ACHN (cell line): ENCODE measurements around the gene NBAS.
"Not testable (repeated sequence)": the region's sequence is repeated elsewhere in the genome, so short reads cannot be mapped to it uniquely, and the experiment has no call there.

ENCODE experiments used
- DNase-seq: peaks from one replicate; pipeline ENCODE4 v3.0.0-alpha.2; 2015
- in situ Hi-C: cut with HindIII; loops from 2 replicates; pipeline ENCODE4 v1.10.0; 2017; ENCODE audit warnings: low sequenced_read_pairs, low pct_ligation_motif_present, low pct_unique_long_range_greater_than_20kb

Gene NBAS

DNA sequence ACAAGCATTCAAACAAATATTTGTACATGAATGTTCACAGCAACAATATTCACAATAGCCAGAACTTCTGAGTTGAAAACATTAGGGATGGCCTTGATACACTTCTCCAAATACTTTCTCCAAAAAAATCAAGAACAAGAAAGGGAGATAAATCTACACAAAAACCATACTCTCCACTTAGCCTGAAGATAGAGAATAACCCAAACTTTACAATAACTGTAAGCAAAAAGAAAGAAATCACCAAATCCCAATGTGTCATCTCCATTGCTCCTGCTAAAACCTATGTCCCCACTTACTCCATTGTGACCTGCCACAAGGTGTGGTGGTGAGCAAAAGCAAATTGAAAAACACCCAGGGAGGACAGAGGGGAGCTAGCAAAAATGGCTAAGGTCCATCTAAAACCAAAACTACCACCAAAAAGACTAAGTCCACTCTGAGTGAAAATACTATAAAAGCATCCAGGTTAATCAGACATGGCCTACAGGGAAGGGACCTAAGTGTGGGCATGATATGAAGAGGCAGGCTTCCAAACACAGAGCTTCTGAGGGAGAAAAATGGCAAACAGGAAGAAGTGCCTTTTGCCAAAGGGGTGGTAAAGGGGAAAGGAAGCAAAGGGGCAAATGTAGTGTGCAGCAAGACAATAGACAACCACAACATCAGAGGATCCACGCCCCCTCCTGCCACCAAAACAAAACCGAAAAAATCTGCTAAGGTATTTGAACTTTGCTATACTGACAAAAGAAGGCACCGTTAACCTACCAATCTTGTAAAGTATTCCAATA lies 56.1 kb downstream of the NBAS start:
- in situ Hi-C loops, result no loop called here
- DNase-seq, result no peak

DNA sequence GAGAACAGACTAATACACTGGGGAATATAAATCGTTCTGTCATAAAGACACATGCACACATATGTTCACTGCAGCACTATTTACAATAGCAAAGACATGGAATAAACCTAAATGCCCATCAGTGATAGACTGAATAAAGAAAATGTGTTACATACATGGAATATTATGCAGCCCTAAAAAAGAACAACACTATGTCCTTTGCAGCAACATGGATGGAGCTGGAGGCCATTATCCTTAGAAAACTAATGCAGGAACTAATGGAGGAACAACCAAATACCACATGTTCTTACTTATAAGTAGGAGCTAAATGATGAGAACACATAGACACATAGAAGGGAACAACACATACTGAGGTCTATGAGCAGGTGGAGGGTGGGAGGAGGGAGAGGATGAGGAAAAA lies 61.9 kb downstream of the NBAS start:
- DNase-seq, in situ Hi-C loops: not testable (repeated sequence)

DNA sequence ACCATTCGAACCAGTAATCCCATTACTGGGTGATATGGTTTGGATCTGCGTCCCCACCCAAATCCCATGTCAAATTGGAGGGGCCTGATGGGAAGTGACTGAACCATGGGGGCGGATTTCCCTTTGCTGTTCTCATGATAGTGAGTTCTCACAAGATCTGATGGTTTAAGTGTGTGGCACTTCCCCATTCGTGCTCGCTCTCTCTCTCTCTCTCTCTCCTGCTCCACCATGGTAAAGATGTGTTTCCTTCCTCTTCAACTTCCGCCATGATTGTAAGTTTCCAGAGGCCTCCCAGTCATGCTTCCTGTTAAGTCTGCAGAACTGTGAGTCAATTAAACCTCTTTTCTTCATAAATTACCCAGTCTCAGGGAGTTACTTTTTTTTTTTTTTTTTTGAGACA lies 62.6 kb downstream of the NBAS start:
- in situ Hi-C loops, result no loop called here
- no peak for DNase-seq

DNA sequence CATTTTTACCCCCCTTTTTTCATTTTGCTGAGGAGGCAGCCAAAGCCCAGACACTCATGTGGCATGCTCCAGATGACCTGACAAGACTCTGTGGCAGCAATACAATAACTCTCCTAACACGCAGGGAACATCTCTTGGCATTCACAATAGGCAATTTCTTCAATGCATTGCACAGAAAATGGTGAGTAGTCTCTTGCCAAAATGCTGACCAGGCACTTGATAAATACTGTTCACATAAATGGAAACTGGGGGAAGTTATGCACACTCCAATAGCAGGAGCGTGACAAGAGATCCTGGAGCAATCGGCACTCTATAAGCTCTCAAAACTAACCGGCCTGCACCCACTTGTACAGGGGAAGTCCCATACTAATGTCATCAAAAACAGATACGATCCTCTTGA lies 66.3 kb downstream of the NBAS start:
- in situ Hi-C loops, result no loop called here
- DNase-seq, result no peak

DNA sequence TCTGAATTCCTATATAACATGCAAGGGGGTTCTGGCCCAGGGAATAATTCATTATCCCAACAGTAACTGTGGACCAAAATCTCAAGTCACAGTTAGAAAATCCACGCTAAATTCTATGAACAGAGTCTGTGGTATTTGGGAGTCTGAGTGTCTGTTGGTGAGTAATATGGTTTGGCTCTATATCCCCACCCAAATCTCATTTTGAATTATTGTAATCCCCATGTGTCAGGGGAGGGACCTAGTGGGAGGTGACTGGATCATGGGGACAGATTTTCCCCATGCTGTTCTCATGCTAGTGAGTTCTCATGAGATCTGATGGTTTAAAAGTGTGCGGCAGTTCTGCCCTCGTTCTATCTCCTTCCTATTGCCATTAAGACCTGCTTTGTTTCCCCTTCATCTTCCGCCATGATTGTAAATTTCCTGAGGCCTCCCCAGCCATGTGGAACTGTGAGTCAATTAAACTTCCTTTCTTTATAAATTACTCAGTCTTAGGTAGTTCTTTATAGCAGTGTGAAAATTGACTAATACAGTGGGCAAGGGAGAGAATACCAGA lies 68.3 kb downstream of the NBAS start:
- DNase-seq, result no peak
- in situ Hi-C loops, result no loop called here

DNA sequence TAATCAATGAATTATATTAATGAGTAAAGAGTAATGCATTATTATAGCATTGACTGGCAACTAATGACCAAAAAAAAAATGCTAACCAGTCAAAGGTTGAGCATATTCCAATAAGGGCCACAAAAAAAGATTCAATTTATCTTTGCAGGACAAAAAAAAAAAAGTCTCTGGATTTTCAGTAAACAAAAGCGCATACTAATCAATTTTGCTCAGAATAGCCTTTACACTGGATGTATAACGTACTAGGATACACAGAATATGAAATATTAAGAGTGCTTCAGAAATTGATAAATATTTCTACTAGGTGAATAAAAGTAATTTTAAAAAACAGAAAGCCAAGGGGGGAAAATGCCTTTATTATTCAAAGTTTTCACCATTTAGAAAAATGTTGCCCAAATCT lies 74.4 kb downstream of the NBAS start:
- DNase-seq, result no peak
- in situ Hi-C loops, result no loop called here

DNA sequence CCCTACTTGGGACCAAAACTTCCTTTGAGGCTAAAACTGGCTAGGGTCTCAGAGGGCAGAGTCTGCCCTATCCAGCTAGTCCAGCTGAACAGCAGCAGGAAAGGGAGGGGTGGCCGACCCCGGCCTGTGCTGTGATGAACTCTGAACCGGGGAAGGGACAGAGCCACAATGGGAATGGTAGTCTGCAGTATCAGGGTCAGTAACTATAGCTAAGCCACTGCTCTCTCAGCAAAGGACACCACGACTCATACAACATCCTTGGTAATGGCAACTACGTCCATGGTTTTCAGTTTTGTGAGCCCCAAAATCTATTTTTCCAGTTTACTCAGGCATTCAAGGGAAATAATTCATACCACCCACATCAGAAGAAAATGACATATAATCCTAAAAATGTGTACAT lies 75.2 kb downstream of the NBAS start:
- in situ Hi-C loops, result no loop called here
- no peak for DNase-seq

DNA sequence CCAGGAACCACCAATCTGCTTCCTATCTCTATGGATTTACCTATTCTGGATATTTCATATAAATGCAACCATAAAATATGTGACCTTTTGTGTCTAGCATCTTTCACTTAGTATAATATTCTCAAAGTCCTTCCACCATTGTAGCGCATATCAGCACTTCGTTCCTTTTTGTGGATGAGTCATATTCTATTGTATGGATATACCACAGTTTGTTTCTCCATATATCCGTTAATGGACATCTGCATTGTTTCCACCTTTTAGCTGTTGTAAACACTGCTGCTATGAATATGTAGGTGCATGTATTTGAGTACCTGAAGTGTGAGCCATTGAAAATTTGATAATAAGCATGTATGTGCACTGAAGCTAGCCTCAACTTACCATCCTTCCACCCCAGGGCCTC lies 80.1 kb downstream of the NBAS start:
- DNase-seq, result no peak
- in situ Hi-C loops, result no loop called here

DNA sequence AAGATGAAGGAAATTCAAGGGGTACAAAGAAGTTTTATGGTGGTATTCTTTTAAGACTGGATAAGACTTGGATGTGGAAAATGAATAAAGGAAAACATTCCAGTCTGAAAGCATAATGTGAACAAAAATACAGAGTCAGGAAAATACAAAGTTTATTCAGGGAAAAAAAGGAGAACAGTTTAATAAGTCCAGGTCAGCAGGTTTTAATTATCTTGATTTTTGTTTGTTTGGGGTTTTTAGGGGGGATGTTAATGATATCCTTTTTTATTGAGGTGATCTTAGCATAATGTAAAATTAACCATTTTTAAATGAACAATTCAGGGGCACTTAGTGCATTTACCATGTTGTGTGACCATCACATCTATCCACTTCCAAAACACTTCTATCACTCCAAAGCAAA lies 80.6 kb downstream of the NBAS start:
- no peak for DNase-seq
- in situ Hi-C loops, result no loop called here

DNA sequence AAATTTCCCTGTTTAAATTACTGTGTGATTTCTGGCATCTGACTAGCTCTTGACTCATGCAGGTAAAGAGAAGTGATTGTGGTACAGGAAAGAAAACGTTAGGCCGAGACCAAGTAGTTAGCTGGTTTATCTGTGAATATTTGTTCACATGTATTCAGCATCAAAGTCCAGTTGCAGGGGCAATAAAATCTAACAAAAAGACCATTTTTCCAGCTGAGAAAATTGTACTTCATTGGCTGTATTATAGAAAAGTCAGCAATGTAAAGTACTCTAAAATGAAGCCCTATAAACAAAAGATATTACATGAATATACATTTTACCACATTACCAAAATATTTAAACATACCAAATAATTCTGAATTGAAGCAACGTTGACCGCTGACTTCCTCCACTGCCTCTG lies 88.3 kb downstream of the NBAS start:
- DNase-seq, result no peak
- in situ Hi-C loops, result no loop called here

DNA sequence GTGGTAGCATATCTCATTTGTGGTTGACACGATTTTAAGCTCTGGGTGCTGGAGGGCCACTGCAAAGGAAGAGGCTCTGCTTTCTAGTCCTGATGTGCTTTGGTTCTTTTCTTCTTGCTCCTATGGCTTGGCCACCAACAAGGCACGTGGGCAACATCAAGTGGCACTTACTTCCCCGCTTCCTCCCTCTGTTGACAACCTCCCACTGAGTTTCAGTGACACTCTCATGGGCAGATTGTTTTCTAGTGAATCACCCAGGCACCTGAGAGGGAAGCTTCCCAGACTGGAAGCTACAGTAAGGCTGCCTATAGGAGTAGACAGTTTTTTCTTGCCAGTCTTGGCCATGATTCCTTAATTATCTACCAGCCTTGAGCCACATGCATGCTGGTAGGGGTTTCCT lies 89.0 kb downstream of the NBAS start:
- in situ Hi-C loops, result no loop called here
- DNase-seq, result peak; percentile 29

DNA sequence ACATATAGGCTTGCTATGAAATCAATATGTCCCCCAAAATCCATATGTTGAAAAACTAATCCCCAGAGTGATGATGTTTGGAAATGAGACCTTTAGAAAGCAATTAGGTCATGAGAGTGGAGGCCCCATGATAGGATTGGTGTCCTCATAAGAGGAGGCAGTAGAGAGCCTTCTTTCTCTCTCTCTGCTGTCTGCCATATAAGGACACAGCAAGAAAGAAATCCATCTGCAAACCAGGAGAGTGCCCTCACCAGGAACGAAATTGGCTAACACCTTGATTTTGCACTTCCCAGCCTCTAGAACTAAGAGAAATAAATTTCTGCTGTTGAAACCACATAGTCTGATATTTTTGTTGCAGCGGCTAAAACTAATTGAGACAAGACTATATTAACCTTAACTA lies 89.5 kb downstream of the NBAS start:
- DNase-seq, result no peak
- in situ Hi-C loops, result no loop called here

DNA sequence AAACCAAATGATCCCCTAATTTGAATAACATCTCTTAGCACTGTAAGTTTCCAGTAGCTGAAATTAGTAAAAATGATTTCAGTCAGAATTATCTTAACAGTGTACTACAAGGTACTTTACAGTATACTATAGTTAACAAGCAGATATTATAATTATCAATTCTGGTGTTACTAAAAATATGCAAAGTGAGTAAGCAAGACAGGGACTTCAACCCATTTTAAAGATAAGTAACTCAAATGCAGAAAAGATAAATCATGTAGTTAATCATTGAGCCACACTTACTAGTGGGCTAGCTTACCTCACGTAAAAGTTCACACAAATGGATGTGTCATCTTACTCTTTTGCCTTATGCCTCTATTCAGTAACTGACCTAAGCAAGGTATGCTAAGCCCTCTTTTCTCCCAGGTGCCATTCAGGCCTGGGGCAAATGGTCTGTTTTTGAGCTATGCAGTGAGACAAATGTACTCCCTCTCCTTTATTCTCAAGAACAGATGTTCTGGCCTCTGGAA lies 101.0 kb downstream of the NBAS start:
- DNase-seq, result peak; percentile 24
- in situ Hi-C loops, result no loop called here

DNA sequence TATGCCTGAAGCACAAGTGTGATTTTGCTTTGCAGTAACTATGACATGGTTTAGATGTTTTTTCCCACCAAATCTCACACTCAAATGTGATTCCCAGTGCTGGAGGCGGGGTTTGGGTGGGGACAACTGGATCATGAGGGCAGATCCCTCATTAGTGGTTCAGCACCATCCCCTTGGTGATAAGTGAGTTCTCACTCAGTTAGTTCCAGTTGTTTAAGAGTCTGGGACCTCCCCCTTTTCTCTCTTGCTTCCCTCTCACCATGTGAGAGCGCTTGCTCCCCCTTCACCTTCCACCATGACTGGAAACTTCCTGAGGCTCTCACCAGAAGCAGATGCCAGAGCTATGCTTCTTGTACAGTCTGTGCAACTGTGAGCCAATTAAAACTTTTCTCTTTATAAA lies 102.9 kb downstream of the NBAS start:
- in situ Hi-C loops, result no loop called here
- DNase-seq, result no peak

DNA sequence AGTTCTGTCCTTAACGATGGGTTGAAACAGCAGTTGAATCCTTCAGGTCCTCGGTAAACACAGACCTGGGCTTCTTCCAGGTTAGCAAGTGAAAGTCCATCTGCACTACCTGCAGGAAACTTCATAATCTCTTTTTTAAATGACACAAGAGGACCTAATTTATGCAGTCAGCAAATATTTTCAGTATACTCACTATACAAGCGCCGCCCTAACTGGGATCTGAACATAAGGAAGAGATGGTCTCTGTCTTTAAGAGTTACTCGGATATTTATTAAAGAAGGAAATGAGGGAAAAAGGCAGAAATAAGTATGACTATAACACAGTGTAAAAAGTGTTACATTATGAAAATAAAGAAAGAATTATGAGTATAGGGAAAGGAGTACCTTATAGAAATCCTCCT lies 103.3 kb downstream of the NBAS start:
- in situ Hi-C loops, result no loop called here

DNA sequence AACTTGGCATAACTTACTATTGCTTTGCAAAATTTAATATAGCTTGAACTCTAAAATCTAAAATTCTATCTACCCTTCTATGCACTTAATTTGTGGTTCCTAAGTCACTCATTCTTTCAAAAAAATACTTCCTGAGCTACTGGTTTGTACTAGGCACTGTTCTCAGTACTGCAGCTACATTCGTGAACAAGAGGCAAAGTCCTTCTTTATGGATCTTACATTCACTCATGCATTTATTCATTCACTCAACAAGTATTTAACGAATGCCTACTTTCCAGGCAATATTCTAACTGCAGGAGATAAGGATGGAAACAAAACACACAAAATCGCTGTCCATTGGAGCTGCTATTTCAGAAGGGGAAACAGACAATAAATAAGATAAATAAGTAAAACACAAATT lies 104.8 kb downstream of the NBAS start:
- DNase-seq, result no peak
- in situ Hi-C loops, result no loop called here

More for the DNA sequence above, 103.3 kb downstream of the NBAS start:
- no peak for DNase-seq

DNA sequence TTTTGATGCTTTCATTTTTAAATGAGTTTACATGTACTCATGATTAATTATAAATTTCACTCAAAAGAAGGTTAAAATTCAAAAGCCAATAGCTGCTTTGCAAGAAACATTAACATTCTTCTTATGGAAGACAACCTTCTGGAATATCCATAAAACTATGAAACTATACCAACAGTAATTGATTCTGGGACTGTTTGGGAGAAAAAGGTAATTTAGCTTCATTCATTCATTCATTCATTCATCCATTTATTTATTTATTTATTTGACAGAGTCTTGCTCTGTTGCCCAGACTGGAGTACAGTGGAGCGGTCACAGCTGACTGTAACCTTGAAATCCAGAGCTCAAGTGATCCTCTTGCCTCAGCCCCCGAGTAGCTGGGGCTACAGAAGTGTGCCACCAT lies 110.3 kb downstream of the NBAS start:
- no peak for DNase-seq

DNA sequence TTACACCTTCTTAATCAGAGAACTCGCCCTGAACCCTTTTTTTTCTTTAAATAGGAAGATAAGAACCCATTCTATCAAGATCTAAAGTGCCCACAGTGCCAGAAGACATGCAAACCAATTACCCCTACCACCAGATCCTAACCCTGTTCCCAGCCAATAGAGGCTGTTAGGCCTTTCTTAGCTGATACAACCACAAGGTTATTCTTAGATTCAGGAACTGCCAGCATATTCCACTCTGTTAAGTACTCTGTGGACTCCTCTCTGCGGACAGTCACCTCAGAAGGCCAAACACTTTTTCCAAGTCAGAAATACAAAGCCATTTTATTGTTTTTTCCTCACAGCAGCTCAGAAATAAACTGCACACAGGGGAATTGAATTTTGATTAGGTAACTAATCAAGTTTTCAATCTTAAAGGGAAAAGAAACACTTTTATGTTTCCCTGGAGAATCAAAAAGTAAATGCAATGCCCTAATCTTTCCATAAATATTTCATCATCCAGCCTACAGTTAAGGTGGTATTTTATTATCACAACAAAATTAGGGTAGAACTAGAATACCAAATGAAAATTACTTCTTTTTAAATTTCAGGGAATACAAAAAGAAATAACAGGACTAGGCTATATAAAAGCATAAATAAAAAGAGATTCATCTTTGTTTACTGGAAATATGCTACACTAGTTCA lies 111.4 kb downstream of the NBAS start:
- DNase-seq, result no peak
- in situ Hi-C loops, result no loop called here

More for the DNA sequence above, 110.3 kb downstream of the NBAS start:
- in situ Hi-C loops, result no loop called here

DNA sequence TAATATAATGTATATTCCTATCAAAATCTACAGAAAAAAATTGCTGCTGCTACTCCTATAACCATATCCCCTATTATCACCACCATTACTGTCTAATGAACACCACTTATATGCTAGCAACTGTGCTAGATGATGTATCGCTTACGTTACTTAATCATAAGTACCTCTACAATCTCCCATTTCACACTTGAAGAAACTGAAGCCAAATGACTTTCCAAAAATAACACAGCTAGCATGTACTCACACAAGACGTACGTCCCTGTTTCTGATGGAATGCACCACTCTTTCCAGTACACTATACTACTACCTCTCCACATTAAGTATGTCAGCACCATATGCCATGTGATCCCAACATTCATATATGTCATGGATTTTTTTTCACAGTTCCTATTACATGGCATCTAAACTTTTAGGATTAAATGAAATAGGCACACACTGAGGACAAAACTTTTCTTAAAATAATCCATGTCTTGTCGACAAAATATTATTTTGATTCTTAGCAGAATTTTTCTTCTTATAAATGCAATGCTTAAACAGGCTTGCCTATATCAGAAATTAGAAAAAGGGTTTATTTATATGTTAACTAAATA lies 112.8 kb downstream of the NBAS start:
- DNase-seq, result no peak
- in situ Hi-C loops, result no loop called here
